Liver (tissue), 9 donors: ENCODE data around the gene MDM2. TPM values are rescaled to one million over a fixed set of nuclear protein-coding genes. Genes with fewer than 3 reads are reported as not detected.

ENCODE experiments used
- DNase-seq: peaks from one replicate; pipeline ENCODE4 v3.0.0-alpha.2; 2017; ENCODE audit warnings: low spot score
- H3K27ac ChIP-seq, 2 donors: one replicate each; pipeline ENCODE4 v1.7.0; 2013; ENCODE audit warnings: inconsistent platforms in 2 of 2, low read length in 2 of 2, control low read depth in 1 of 2, low read depth in 1 of 2, mild to moderate bottlenecking in 1 of 2
- H3K27me3 ChIP-seq, 4 donors: one replicate each; pipeline versions ENCODE4 v1.6.1 to v1.7.0; 2013; ENCODE audit warnings: low read length in 3 of 4, inconsistent platforms in 1 of 4, mild to moderate bottlenecking in 1 of 4, moderate library complexity in 1 of 4; ENCODE audit not compliant: control insufficient read depth in 4 of 4, insufficient read depth in 4 of 4
- H3K36me3 ChIP-seq, 4 donors: one replicate each; pipeline versions ENCODE4 v1.6.1 to v1.7.0; 2013; ENCODE audit warnings: low read length in 3 of 4, mild to moderate bottlenecking in 3 of 4, low read depth in 1 of 4, moderate library complexity in 1 of 4; ENCODE audit not compliant: control insufficient read depth in 4 of 4, insufficient read depth in 3 of 4
- H3K4me1 ChIP-seq, 4 donors: one replicate each; pipeline versions ENCODE4 v1.6.1 to v1.7.0; 2013; ENCODE audit warnings: low read length in 3 of 4, mild to moderate bottlenecking in 3 of 4, moderate library complexity in 1 of 4; ENCODE audit not compliant: control insufficient read depth in 4 of 4, insufficient read depth in 4 of 4
- H3K4me3 ChIP-seq, 3 donors: one replicate each; pipeline versions ENCODE4 v1.6.1 to v1.7.0; 2013; ENCODE audit warnings: low read length in 3 of 3, control low read depth in 1 of 3, low read depth in 1 of 3, mild to moderate bottlenecking in 1 of 3
- H3K9ac ChIP-seq, 2 donors: one replicate each; pipeline ENCODE4 v1.7.0; 2013; ENCODE audit warnings: low read length in 2 of 2, mild to moderate bottlenecking in 2 of 2, moderate library complexity in 2 of 2, control low read depth in 1 of 2, low read depth in 1 of 2
- H3K9me3 ChIP-seq, 4 donors: one replicate each; pipeline versions ENCODE4 v1.6.1 to v1.7.0; 2013; ENCODE audit warnings: low read length in 3 of 4; ENCODE audit not compliant: control insufficient read depth in 4 of 4
- EGR1 ChIP-seq, 2 donors: IDR thresholded peaks; 2 replicates each; pipeline ENCODE4 v1.6.1; 2016 to 2018; ENCODE audit warnings: antibody characterized with exemption in 2 of 2, low read depth in 2 of 2
- GABPA ChIP-seq, 2 donors: IDR thresholded peaks in 1 of 2; conservative IDR thresholded peaks in 1 of 2; 2 replicates each; pipeline ENCODE4 v1.6.1; 2016; ENCODE audit warnings: antibody characterized with exemption in 2 of 2, mild to moderate bottlenecking in 1 of 2, moderate library complexity in 1 of 2
- HNF4G ChIP-seq: IDR thresholded peaks from 2 replicates; pipeline ENCODE4 v1.6.1; 2016; ENCODE audit warnings: antibody characterized with exemption
- SP1 ChIP-seq: IDR thresholded peaks from 2 replicates; pipeline ENCODE4 v1.6.1; 2018; ENCODE audit warnings: antibody characterized with exemption, mild to moderate bottlenecking
- TAF1 ChIP-seq: conservative IDR thresholded peaks from 2 replicates; pipeline ENCODE4 v1.6.1; 2016; ENCODE audit warnings: antibody characterized with exemption, mild to moderate bottlenecking
- YY1 ChIP-seq: IDR thresholded peaks from 2 replicates; pipeline ENCODE4 v1.6.1; 2016; ENCODE audit warnings: antibody characterized with exemption, mild to moderate bottlenecking
- WGBS: extraction: QIAGEN DNeasy Blood & Tissue Kit; methylation state at CpG from one replicate; pipeline ENCODE4 v1.1.7; 2013; 5-methylcytosine and 5-hydroxymethylcytosine counted together
- polyA plus RNA-seq, 2 donors: library from polyadenylated mRNA; stranded (reverse) in 1 of 2; unstranded in 1 of 2; fragments of 200-250 nt in 1 of 2; fragments of >200 nt in 1 of 2; fragmentation: Nextera tagmentation in 1 of 2; extraction: Ambion mirVana in 1 of 2; gene quantifications; one replicate each; pipeline versions ENCODE4 v1.2.1 to v1.2.3, GENCODE V29; 2013 to 2015
- total RNA-seq, 2 donors: library from RNA; depleted of rRNA; stranded (reverse); fragments of >200 nt; gene quantifications; one replicate each; pipeline ENCODE4 v1.2.3, GENCODE V29; 2014
- TF ChIP-seq, protein P1 (sequence below): fragments of 150-350 bp; IDR thresholded peaks from 2 replicates; pipeline ENCODE4 v1.5.1; 2017; ENCODE audit warnings: improper control_type of control experiment, low read depth, low read length; ENCODE audit not compliant: missing input control
- TF ChIP-seq, protein P2 (sequence below): IDR thresholded peaks from 2 replicates; pipeline ENCODE4 v1.6.1; 2016; ENCODE audit warnings: antibody characterized with exemption, mild to moderate bottlenecking
- donor health status: healthy.
- donor health status: healthy.
- donor health status: healthy.
- donor health status: healthy.
- donor health status: healthy.

The MDM2 gene
- total and polyA plus RNA-seq, 4 donors = 10.1 to 69.4 (median 36.9) TPM

DNA sequence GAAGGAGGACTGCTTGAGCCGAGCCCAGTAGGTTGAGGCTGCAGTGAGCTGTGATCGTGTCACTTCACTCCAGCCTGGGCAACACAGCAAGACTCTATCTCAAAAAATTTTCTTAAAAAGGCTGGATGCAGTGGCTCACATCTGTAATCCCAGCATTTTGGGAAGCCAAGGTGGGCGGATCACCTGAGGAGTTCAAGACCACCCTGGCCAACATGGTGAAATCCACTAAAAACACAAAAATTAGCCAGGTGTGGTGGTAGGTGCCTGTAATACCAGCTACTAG lies 17.1 kb upstream of the MDM2 start:
- WGBS = 65% methylated on average over 3 of the region's 3 CpGs
- H3K9ac ChIP-seq = no peak overlapping the region

DNA sequence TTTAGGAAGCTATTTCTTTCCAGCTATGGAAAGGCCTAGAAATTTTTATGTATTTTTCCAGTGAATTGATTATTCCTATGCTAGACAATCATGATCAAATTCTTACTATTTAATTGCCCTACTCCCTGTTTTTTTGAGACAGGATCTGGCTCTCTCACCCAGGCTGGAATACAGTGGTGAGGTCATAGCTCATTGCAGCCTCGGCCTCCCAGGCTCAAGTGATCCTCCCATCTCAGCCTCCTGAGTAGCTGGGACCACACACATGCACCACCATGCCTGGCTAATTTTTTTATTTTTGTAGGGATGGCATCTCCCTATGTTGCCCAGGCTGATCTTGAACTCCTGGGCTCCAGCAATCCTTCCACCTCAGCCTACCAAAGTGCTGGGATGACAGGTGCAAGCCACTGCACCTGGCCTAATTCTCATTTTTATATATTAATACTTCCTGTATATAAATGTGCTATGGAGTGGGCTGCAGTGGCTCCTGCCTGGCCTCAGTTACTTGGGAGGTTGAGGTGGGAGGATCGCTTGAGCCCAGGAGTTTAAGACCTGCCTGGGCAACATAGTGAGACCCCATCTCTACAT lies 16.0 kb upstream of the MDM2 start:
- H3K4me3 ChIP-seq = no peak overlapping the region
- H3K36me3 ChIP-seq = no peaks in the 10 kb centered on the region
- H3K27ac ChIP-seq = no peak overlapping the region
- H3K9ac ChIP-seq = no peak overlapping the region
- no peak for DNase-seq
- TF ChIP-seq EGR1 (IDR thresholded peaks at IDR 0.05; ENCODE audit: low read depth in 2 of 2) = no peak
- no peaks in the 10 kb centered on the region for H3K9me3 ChIP-seq
- H3K27me3 ChIP-seq = no peaks in the 10 kb centered on the region
- 97% methylated on average over 2 of the region's 2 CpGs for WGBS
- H3K4me1 ChIP-seq = peaks cover 0 to 19% (median 15%) of the 10 kb centered on the region in 4 donors

More for the DNA sequence above, 17.1 kb upstream of the MDM2 start:
- TF ChIP-seq, protein P1, sequence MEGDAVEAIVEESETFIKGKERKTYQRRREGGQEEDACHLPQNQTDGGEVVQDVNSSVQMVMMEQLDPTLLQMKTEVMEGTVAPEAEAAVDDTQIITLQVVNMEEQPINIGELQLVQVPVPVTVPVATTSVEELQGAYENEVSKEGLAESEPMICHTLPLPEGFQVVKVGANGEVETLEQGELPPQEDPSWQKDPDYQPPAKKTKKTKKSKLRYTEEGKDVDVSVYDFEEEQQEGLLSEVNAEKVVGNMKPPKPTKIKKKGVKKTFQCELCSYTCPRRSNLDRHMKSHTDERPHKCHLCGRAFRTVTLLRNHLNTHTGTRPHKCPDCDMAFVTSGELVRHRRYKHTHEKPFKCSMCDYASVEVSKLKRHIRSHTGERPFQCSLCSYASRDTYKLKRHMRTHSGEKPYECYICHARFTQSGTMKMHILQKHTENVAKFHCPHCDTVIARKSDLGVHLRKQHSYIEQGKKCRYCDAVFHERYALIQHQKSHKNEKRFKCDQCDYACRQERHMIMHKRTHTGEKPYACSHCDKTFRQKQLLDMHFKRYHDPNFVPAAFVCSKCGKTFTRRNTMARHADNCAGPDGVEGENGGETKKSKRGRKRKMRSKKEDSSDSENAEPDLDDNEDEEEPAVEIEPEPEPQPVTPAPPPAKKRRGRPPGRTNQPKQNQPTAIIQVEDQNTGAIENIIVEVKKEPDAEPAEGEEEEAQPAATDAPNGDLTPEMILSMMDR = no peak
- TF ChIP-seq GABPA (IDR thresholded peaks at IDR 0.05 in 1 of 2, conservative IDR thresholded peaks at IDR 0.05 in 1 of 2) (no peak), HNF4G (no peak)
- no peaks in the 10 kb centered on the region for H3K36me3 ChIP-seq
- H3K27me3 ChIP-seq = no peaks in the 10 kb centered on the region
- no peak for DNase-seq
- peaks cover 0 to 26% (median 21%) of the 10 kb centered on the region in 4 donors for H3K4me1 ChIP-seq
- H3K9me3 ChIP-seq = no peaks in the 10 kb centered on the region
- H3K27ac ChIP-seq = no peak overlapping the region
- H3K4me3 ChIP-seq = no peak overlapping the region

DNA sequence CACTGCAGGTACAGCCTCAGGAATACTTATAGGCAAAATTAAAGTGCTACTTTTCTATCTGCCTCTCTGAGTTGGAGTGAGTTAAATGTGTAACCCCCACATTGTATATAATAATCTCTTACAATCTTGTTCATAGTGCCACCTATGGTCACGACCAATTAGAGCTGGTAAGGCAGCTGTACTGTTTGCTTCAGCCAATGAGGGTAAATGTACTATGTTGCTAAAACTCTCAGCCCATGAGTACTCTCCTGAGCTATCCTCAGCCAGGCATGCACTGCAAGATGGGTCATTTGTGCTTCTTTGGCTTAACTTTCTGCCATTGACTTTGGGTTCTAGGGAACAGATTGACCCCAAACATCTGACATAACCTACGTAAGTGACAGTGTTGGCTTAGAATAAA lies 15.0 kb upstream of the MDM2 start:
- H3K9me3 ChIP-seq = no peaks in the 10 kb centered on the region
- H3K4me3 ChIP-seq = no peak overlapping the region
- TF ChIP-seq, protein P1 = no peak
- TF ChIP-seq, protein P2, sequence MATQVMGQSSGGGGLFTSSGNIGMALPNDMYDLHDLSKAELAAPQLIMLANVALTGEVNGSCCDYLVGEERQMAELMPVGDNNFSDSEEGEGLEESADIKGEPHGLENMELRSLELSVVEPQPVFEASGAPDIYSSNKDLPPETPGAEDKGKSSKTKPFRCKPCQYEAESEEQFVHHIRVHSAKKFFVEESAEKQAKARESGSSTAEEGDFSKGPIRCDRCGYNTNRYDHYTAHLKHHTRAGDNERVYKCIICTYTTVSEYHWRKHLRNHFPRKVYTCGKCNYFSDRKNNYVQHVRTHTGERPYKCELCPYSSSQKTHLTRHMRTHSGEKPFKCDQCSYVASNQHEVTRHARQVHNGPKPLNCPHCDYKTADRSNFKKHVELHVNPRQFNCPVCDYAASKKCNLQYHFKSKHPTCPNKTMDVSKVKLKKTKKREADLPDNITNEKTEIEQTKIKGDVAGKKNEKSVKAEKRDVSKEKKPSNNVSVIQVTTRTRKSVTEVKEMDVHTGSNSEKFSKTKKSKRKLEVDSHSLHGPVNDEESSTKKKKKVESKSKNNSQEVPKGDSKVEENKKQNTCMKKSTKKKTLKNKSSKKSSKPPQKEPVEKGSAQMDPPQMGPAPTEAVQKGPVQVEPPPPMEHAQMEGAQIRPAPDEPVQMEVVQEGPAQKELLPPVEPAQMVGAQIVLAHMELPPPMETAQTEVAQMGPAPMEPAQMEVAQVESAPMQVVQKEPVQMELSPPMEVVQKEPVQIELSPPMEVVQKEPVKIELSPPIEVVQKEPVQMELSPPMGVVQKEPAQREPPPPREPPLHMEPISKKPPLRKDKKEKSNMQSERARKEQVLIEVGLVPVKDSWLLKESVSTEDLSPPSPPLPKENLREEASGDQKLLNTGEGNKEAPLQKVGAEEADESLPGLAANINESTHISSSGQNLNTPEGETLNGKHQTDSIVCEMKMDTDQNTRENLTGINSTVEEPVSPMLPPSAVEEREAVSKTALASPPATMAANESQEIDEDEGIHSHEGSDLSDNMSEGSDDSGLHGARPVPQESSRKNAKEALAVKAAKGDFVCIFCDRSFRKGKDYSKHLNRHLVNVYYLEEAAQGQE = no peak
- TF ChIP-seq SP1 = peak; percentile 68
- no peak for TF ChIP-seq YY1
- TF ChIP-seq TAF1 = no peak
- TF ChIP-seq GABPA (IDR thresholded peaks at IDR 0.05 in 1 of 2, conservative IDR thresholded peaks at IDR 0.05 in 1 of 2) = no peak
- H3K9ac ChIP-seq = no peak overlapping the region
- DNase-seq = no peak
- WGBS = 81% methylated on average over 2 of the region's 2 CpGs
- no peaks in the 10 kb centered on the region for H3K36me3 ChIP-seq
- no peak overlapping the region for H3K27ac ChIP-seq
- H3K4me1 ChIP-seq = peaks cover 0 to 15% (median 13%) of the 10 kb centered on the region in 4 donors
- H3K27me3 ChIP-seq = no peaks in the 10 kb centered on the region
